H9 (cell line): ENCODE results near the gene PRR5L. TPM values are rescaled to one million over a fixed set of nuclear protein-coding genes. Genes with fewer than 3 reads are reported as not detected.

Source experiments
- DNase-seq: peaks from one replicate; pipeline ENCODE4 v3.0.0-alpha.2; 2017
- H2AFZ ChIP-seq: one replicate; pipeline ENCODE4 v1.6.1; 2013; ENCODE audit warnings: mild to moderate bottlenecking, low read length, control low read depth, moderate library complexity
- H2AK5ac ChIP-seq: 2 replicates; pipeline ENCODE4 v1.6.1; 2013; ENCODE audit warnings: low read length, control low read depth, mixed read lengths; ENCODE audit not compliant: insufficient read length
- H2BK120ac ChIP-seq: one replicate; pipeline ENCODE4 v1.6.1; 2013; ENCODE audit warnings: low read depth, mild to moderate bottlenecking, low read length, control low read depth, inconsistent platforms; ENCODE audit not compliant: poor library complexity, severe bottlenecking
- H2BK12ac ChIP-seq: 2 replicates; pipeline ENCODE4 v1.6.1; 2013; ENCODE audit warnings: low read length, control low read depth, mixed read lengths, low read depth; ENCODE audit not compliant: insufficient read length
- H2BK15ac ChIP-seq: 2 replicates; pipeline ENCODE4 v1.6.1; 2013; ENCODE audit warnings: low read depth, low read length, control low read depth
- H2BK20ac ChIP-seq: one replicate; pipeline ENCODE4 v1.6.1; 2013; ENCODE audit warnings: low read depth, mild to moderate bottlenecking, low read length, control low read depth, inconsistent platforms; ENCODE audit not compliant: poor library complexity, severe bottlenecking
- H2BK5ac ChIP-seq: 2 replicates; pipeline ENCODE4 v1.6.1; 2013; ENCODE audit warnings: low read length, control low read depth, mixed read lengths; ENCODE audit not compliant: insufficient read length
- H3K14ac ChIP-seq: 2 replicates; pipeline ENCODE4 v1.6.1; 2013; ENCODE audit warnings: low read length, control low read depth; ENCODE audit not compliant: insufficient read depth
- H3K18ac ChIP-seq: 2 replicates; pipeline ENCODE4 v1.6.1; 2013; ENCODE audit warnings: low read depth, mild to moderate bottlenecking, mixed read lengths, low read length, control low read depth; ENCODE audit not compliant: insufficient read length
- H3K23ac ChIP-seq: 2 replicates; pipeline ENCODE4 v1.6.1; 2013; ENCODE audit warnings: low read length, control low read depth, mixed read lengths, low read depth; ENCODE audit not compliant: insufficient read length
- H3K23me2 ChIP-seq: 2 replicates; pipeline ENCODE4 v1.6.1; 2013; ENCODE audit warnings: low read depth, mild to moderate bottlenecking, mixed read lengths, low read length, control low read depth; ENCODE audit not compliant: insufficient read length, poor library complexity, severe bottlenecking
- H3K27ac ChIP-seq: 2 replicates; pipeline ENCODE4 v1.5.1; 2013; ENCODE audit warnings: low read length, control low read depth, mixed read lengths, low read depth; ENCODE audit not compliant: insufficient read length
- H3K27me3 ChIP-seq: 2 replicates; pipeline ENCODE4 v1.6.1; 2013; ENCODE audit warnings: low read length, control low read depth, inconsistent platforms; ENCODE audit not compliant: insufficient read depth
- H3K4ac ChIP-seq: 2 replicates; pipeline ENCODE4 v1.6.1; 2013; ENCODE audit warnings: low read depth, mild to moderate bottlenecking, control low read depth, inconsistent platforms, low read length, moderate library complexity
- H3K4me1 ChIP-seq: 2 replicates; pipeline ENCODE4 v1.6.1; 2013; ENCODE audit warnings: low read length, control low read depth, inconsistent platforms; ENCODE audit not compliant: insufficient read depth
- H3K4me2 ChIP-seq: 2 replicates; pipeline ENCODE4 v1.6.1; 2013; ENCODE audit warnings: low read length, control low read depth, mixed read lengths; ENCODE audit not compliant: insufficient read length, insufficient read depth
- H3K56ac ChIP-seq: 2 replicates; pipeline ENCODE4 v1.6.1; 2013; ENCODE audit warnings: low read depth, mild to moderate bottlenecking, mixed read lengths, low read length, control low read depth; ENCODE audit not compliant: insufficient read length
- H3K79me1 ChIP-seq: 2 replicates; pipeline ENCODE4 v1.6.1; 2013; ENCODE audit warnings: low read depth, mild to moderate bottlenecking, moderate library complexity, low read length, control low read depth, inconsistent platforms; ENCODE audit not compliant: insufficient read depth, poor library complexity, severe bottlenecking
- H3K79me2 ChIP-seq: 2 replicates; pipeline ENCODE4 v1.6.1; 2013; ENCODE audit warnings: low read length, control low read depth, inconsistent platforms; ENCODE audit not compliant: insufficient read depth
- H3K9ac ChIP-seq: 2 replicates; pipeline ENCODE4 v1.6.1; 2013; ENCODE audit warnings: low read length, control low read depth, mixed read lengths; ENCODE audit not compliant: insufficient read length; ENCODE audit errors: extremely low read depth
- H3K9me3 ChIP-seq: one replicate; pipeline ENCODE4 v1.6.1; 2013; ENCODE audit warnings: low read depth, low read length, inconsistent platforms; ENCODE audit not compliant: control insufficient read depth
- H3T11ph ChIP-seq: one replicate; pipeline ENCODE4 v1.6.1; 2013; ENCODE audit warnings: mild to moderate bottlenecking, low read length, control low read depth, inconsistent platforms
- H4K20me1 ChIP-seq: one replicate; pipeline ENCODE4 v1.6.1; 2013; ENCODE audit not compliant: control insufficient read depth, insufficient read length, insufficient read depth
- H4K5ac ChIP-seq: 2 replicates; pipeline ENCODE4 v1.6.1; 2013; ENCODE audit warnings: low read depth, mild to moderate bottlenecking, mixed read lengths, low read length, control low read depth; ENCODE audit not compliant: insufficient read length
- H4K8ac ChIP-seq: replicated peaks from 2 replicates; pipeline ENCODE4 v1.6.1; 2013; ENCODE audit warnings: low read length, control low read depth, mixed read lengths, low read depth; ENCODE audit not compliant: insufficient read length
- H4K91ac ChIP-seq: 2 replicates; pipeline ENCODE4 v1.6.1; 2013; ENCODE audit warnings: low read depth, mild to moderate bottlenecking, moderate library complexity, mixed read lengths, low read length, control low read depth; ENCODE audit not compliant: insufficient read length
- H3K27ac Mint-ChIP-seq, 3 experiments: 2 replicates in 2 of 3; 3 replicates in 1 of 3; pipeline ENCODE4 v1.8.0; 2020 to 2021; ENCODE audit warnings: mixed read lengths in 3 of 3, mild to moderate bottlenecking in 1 of 3, moderate library complexity in 1 of 3
- H3K27me3 Mint-ChIP-seq: 2 replicates; pipeline ENCODE4 v1.8.0; 2021; ENCODE audit warnings: low read depth, mild to moderate bottlenecking, moderate library complexity, mixed read lengths
- H3K36me3 Mint-ChIP-seq, 3 experiments: 2 replicates in 2 of 3; 3 replicates in 1 of 3; pipeline ENCODE4 v1.8.0; 2020 to 2021; ENCODE audit warnings: low read depth in 3 of 3, mixed read lengths in 3 of 3; ENCODE audit not compliant: insufficient read depth in 1 of 3
- H3K4me1 Mint-ChIP-seq, 2 experiments: 2 replicates each; pipeline ENCODE4 v1.8.0; 2020; ENCODE audit warnings: mixed read lengths in 2 of 2
- H3K4me3 Mint-ChIP-seq, 2 experiments: 2 replicates in 1 of 2; 3 replicates in 1 of 2; pipeline ENCODE4 v1.8.0; 2020 to 2021; ENCODE audit warnings: mild to moderate bottlenecking in 2 of 2, mixed read lengths in 2 of 2, moderate library complexity in 1 of 2
- H3K9me3 Mint-ChIP-seq, 2 experiments: 2 replicates in 1 of 2; 3 replicates in 1 of 2; pipeline ENCODE4 v1.8.0; 2020; ENCODE audit warnings: mild to moderate bottlenecking in 2 of 2, mixed read lengths in 2 of 2, moderate library complexity in 1 of 2
- CTCF ChIP-seq: fragments of 200-600 bp; sonication (generic); conservative IDR thresholded peaks from 3 replicates; pipeline ENCODE4 v1.8.0; 2021; ENCODE audit warnings: antibody characterized with exemption, mild to moderate bottlenecking
- WGBS: extraction: QIAGEN DNeasy Blood & Tissue Kit; methylation state at CpG from one replicate; pipeline ENCODE4 v1.1.7; 2013; ENCODE audit warnings: missing lambda C conversion rate, low lambda C conversion rate, mixed read lengths; ENCODE audit not compliant: insufficient read length; ENCODE audit errors: extremely low coverage; 5-methylcytosine and 5-hydroxymethylcytosine counted together
- total RNA-seq: library from RNA; stranded (reverse); gene quantifications from 2 replicates; pipeline ENCODE4 v1.2.1, GENCODE V29; 2021

PRR5L gene
- total RNA-seq, 1 experiment from 2014 or later: 5.6 TPM

GRCh38 chr11:36271794-36272407 lies 24.2 kb upstream of the PRR5L start:
- Mint-ChIP-seq H3K9me3 (no peaks in the 10 kb centered on the region), H3K27ac (peak overlapping the region in 1 of 3 experiments; percentile 44; a peak in 1 of 7 replicates), H3K27me3 (peaks cover 2% of the 10 kb centered on the region; the same call in 1 of the 2 replicates), H3K4me3 (no peak overlapping the region; a peak in 1 of 5 replicates), H3K36me3 (peaks cover 7 to 11% (median 9%) of the 10 kb centered on the region in 3 experiments), H3K4me1 (no peaks in the 10 kb centered on the region; a peak in 1 of 4 replicates)
- H3K79me1 ChIP-seq: no peaks in the 10 kb centered on the region
- no peak overlapping the region for H3K56ac ChIP-seq
- H2BK15ac ChIP-seq: no peak overlapping the region
- H3K27me3 ChIP-seq: no peaks in the 10 kb centered on the region
- H2AK5ac ChIP-seq: no peak overlapping the region
- no CpG with 5 or more reads among the region's 5 CpGs for whole genome bisulfite sequencing
- no peak overlapping the region for H4K91ac ChIP-seq
- H3T11ph ChIP-seq: no peak overlapping the region
- H4K8ac ChIP-seq: no peak overlapping the region
- TF ChIP-seq CTCF: peak; percentile 43; the same call in 2 of the 3 replicates
- H3K23ac ChIP-seq: no peak overlapping the region
- no peak overlapping the region for H3K4me2 ChIP-seq
- no peaks in the 10 kb centered on the region for H4K20me1 ChIP-seq
- H3K4ac ChIP-seq: no peak overlapping the region
- H2BK20ac ChIP-seq: no peak overlapping the region
- no peaks in the 10 kb centered on the region for H3K79me2 ChIP-seq
- H3K27ac ChIP-seq: no peak overlapping the region
- no peaks in the 10 kb centered on the region for H3K23me2 ChIP-seq
- no peak overlapping the region for H2BK5ac ChIP-seq
- no peak overlapping the region for H3K18ac ChIP-seq
- H3K14ac ChIP-seq: no peak overlapping the region
- H3K4me1 ChIP-seq: no peaks in the 10 kb centered on the region
- H3K9ac ChIP-seq: no peak overlapping the region
- H2AFZ ChIP-seq: no peak overlapping the region
- no peak overlapping the region for H2BK120ac ChIP-seq
- H2BK12ac ChIP-seq: no peak overlapping the region
- H3K9me3 ChIP-seq: no peaks in the 10 kb centered on the region
- no peak overlapping the region for H4K5ac ChIP-seq
- DNase-seq: no peak
